ENCODE data around the gene DSCAM. TPM values are rescaled to one million over a fixed set of nuclear protein-coding genes. Genes with fewer than 3 reads are reported as not detected.

DSCAM gene
- total RNA-seq, 1 donor from 2014 or later, result not detected

DNA sequence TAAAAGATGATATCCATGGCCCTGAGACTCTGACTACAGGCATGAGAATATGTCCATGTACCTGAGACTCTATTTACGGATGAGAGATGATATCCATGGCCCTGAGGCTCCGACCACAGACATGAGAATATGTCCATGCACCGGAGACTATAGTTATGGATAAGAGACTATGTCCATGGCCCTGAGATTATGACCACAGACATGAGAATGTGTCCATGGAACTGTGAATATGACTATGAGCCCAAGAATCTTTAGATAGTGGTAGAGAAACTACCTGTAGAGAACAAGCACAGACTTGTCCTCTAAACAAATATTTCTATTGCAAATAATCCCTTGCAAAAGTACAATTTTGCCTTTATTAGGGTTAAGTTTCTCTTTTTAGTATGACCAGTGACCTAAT lies 716.5 kb downstream of the DSCAM start:
- H3K79me2 ChIP-seq (ENCODE audit: low read depth), result no peaks in the 10 kb centered on the region
- H4K20me1 ChIP-seq (ENCODE audit: low read depth), result no peaks in the 10 kb centered on the region
- TF ChIP-seq, protein P1, sequence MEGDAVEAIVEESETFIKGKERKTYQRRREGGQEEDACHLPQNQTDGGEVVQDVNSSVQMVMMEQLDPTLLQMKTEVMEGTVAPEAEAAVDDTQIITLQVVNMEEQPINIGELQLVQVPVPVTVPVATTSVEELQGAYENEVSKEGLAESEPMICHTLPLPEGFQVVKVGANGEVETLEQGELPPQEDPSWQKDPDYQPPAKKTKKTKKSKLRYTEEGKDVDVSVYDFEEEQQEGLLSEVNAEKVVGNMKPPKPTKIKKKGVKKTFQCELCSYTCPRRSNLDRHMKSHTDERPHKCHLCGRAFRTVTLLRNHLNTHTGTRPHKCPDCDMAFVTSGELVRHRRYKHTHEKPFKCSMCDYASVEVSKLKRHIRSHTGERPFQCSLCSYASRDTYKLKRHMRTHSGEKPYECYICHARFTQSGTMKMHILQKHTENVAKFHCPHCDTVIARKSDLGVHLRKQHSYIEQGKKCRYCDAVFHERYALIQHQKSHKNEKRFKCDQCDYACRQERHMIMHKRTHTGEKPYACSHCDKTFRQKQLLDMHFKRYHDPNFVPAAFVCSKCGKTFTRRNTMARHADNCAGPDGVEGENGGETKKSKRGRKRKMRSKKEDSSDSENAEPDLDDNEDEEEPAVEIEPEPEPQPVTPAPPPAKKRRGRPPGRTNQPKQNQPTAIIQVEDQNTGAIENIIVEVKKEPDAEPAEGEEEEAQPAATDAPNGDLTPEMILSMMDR (IDR thresholded peaks at IDR 0.05), result no peak
- no peak for TF ChIP-seq EZH2 (IDR thresholded peaks at IDR 0.05)
- no peak for TF ChIP-seq EZH2phosphoT487 (IDR thresholded peaks at IDR 0.05)
- no peak overlapping the region for H3K27ac ChIP-seq
- H3F3A ChIP-seq (ENCODE audit: low read depth), result no peaks in the 10 kb centered on the region
- Mint-ChIP-seq H3K9me3 (peaks cover 2% of the 10 kb centered on the region), H3K4me1 (peaks cover 5% of the 10 kb centered on the region), H3K36me3 (no peaks in the 10 kb centered on the region), H3K4me3 (no peak overlapping the region), H3K27ac (no peak overlapping the region), H3K27me3 (ENCODE audit: insufficient read depth, low read depth) (peaks cover 5% of the 10 kb centered on the region)
- H3K4me1 ChIP-seq, result no peaks in the 10 kb centered on the region
- H3K9ac ChIP-seq, result no peak overlapping the region
- no peak overlapping the region for H3K4me2 ChIP-seq
- DNase-seq (ENCODE audit: low spot score), result no peak
- no peaks in the 10 kb centered on the region for H3K36me3 ChIP-seq
- H3K9me3 ChIP-seq (ENCODE audit: low read depth), result no peaks in the 10 kb centered on the region
- H2AFZ ChIP-seq (replicated peaks), result no peak overlapping the region
- H3K4me3 ChIP-seq, result no peak overlapping the region
- H3K27me3 ChIP-seq, result no peaks in the 10 kb centered on the region

DNA sequence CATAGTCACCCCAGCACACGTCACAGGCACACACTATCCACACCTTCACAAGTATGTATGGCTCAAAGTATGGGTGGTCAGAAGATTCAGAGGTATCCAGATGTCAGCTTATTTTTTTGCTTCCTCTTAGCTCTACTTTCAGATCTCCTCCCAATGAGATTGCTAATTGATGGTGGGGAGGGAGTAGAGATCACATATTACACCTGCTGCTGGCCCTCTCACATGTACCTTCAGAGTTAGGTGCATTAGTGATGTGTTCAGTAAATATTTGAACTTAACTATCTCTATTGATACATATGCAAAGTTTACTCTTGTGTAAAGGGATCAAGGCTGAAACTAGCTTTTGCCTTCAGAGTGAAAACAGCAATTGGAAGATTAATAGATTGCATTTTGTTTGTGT lies 717.1 kb downstream of the DSCAM start:
- no peaks in the 10 kb centered on the region for H3K36me3 Mint-ChIP-seq

DNA sequence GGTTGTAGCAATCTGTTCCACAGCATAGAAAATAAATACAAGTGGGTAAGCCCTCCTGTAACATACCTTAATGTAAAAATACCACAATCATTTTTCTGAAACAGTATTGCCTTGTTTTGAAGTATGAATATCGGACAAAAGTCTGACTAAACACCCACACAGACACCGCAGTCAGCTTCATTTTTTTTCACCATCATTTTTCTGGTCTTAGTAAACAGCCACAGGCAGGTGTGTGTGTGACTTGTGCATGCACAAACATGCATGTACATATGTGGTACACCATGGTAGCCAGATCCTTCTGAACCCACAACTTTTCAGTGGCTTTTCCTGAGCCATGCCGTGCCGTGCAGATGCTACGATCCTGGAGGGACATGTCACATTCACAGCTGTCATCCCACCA lies 718.1 kb downstream of the DSCAM start:
- no peak for TF ChIP-seq EZH2 (IDR thresholded peaks at IDR 0.05)
- TF ChIP-seq, protein P1 (IDR thresholded peaks at IDR 0.05), result no peak
- no peak for TF ChIP-seq EZH2phosphoT487 (IDR thresholded peaks at IDR 0.05)
- Histone ChIP-seq H3F3A (ENCODE audit: low read depth) (no peaks in the 10 kb centered on the region), H3K4me1 (no peaks in the 10 kb centered on the region), H2AFZ (replicated peaks) (no peak overlapping the region), H3K27ac (no peak overlapping the region), H3K36me3 (no peaks in the 10 kb centered on the region), H3K27me3 (no peaks in the 10 kb centered on the region), H3K79me2 (ENCODE audit: low read depth) (no peaks in the 10 kb centered on the region), H4K20me1 (ENCODE audit: low read depth) (no peaks in the 10 kb centered on the region), H3K4me3 (no peak overlapping the region), H3K9me3 (ENCODE audit: low read depth) (no peaks in the 10 kb centered on the region), H3K9ac (no peak overlapping the region), H3K4me2 (no peak overlapping the region)
- DNase-seq (ENCODE audit: low spot score), result no peak
- no peak overlapping the region for H3K4me3 Mint-ChIP-seq
- peaks cover 5% of the 10 kb centered on the region for H3K9me3 Mint-ChIP-seq
- peaks cover 5% of the 10 kb centered on the region for H3K4me1 Mint-ChIP-seq
- no peaks in the 10 kb centered on the region for H3K36me3 Mint-ChIP-seq
- H3K27me3 Mint-ChIP-seq (ENCODE audit: insufficient read depth, low read depth), result peaks cover 5% of the 10 kb centered on the region
- H3K27ac Mint-ChIP-seq, result no peak overlapping the region

More for the DNA sequence above, 717.1 kb downstream of the DSCAM start:
- no peaks in the 10 kb centered on the region for H3K36me3 ChIP-seq
- no peaks in the 10 kb centered on the region for H4K20me1 ChIP-seq (ENCODE audit: low read depth)
- TF ChIP-seq, protein P1 (IDR thresholded peaks at IDR 0.05), result no peak
- TF ChIP-seq EZH2 (IDR thresholded peaks at IDR 0.05) (no peak), EZH2phosphoT487 (IDR thresholded peaks at IDR 0.05) (no peak)
- H3K9me3 ChIP-seq (ENCODE audit: low read depth), result no peaks in the 10 kb centered on the region
- Mint-ChIP-seq H3K4me1 (peaks cover 5% of the 10 kb centered on the region), H3K27ac (no peak overlapping the region), H3K4me3 (no peak overlapping the region), H3K9me3 (peaks cover 5% of the 10 kb centered on the region), H3K27me3 (ENCODE audit: insufficient read depth, low read depth) (peaks cover 5% of the 10 kb centered on the region)
- H3K27ac ChIP-seq, result no peak overlapping the region
- no peak overlapping the region for H2AFZ ChIP-seq (replicated peaks)
- no peaks in the 10 kb centered on the region for H3K4me1 ChIP-seq
- no peak overlapping the region for H3K4me3 ChIP-seq
- no peaks in the 10 kb centered on the region for H3K79me2 ChIP-seq (ENCODE audit: low read depth)
- H3K27me3 ChIP-seq, result no peaks in the 10 kb centered on the region
- no peak for DNase-seq (ENCODE audit: low spot score)
- no peak overlapping the region for H3K9ac ChIP-seq
- H3F3A ChIP-seq (ENCODE audit: low read depth), result no peaks in the 10 kb centered on the region
- H3K4me2 ChIP-seq, result no peak overlapping the region
